ENCODE measurements around the gene PYURF.

PYURF gene

GRCh38 chr4:88511236-88511635, 12.3 kb downstream of the PYURF start:
- no peak for DNase-seq (ENCODE audit: low read depth in 2 of 2)

- no peak for DNase-seq (ENCODE audit: low read depth in 2 of 2)
These were observed 20.2 kb downstream of the PYURF start for GRCh38 chr4:88503344-88503743.

- DNase-seq (ENCODE audit: low read depth in 2 of 2): no peak
These were observed 25.6 kb downstream of the PYURF start for GRCh38 chr4:88497859-88498409.

GRCh38 chr4:88489100-88489761, 34.3 kb downstream of the PYURF start:
- DNase-seq (ENCODE audit: low read depth in 2 of 2): no peak

GRCh38 chr4:88481537-88481936, 42.0 kb downstream of the PYURF start:
- no peak for DNase-seq (ENCODE audit: low read depth in 2 of 2)

- no peak for DNase-seq (ENCODE audit: low read depth in 2 of 2)
These were observed 45.3 kb downstream of the PYURF start for GRCh38 chr4:88478247-88478646.

- DNase-seq (ENCODE audit: low read depth in 2 of 2): no peak
These were observed 46.2 kb downstream of the PYURF start for GRCh38 chr4:88477229-88477860.

Measured in stimulated activated CD8-positive, alpha-beta memory T cell treated with anti-CD3 and anti-CD28 coated beads, Interleukin-15, amount 100 ng/mL, for 48 hours (primary cell).